Mucosa of stomach (tissue), 1 donor: Measurements from ENCODE around the gene HMCN2.
"Not testable (repeated sequence)": the region's sequence is repeated elsewhere in the genome, so short reads cannot be mapped to it uniquely, and the experiment has no call there.

ENCODE experiments used
- H3K27me3 ChIP-seq: one replicate; pipeline ENCODE4 v1.7.0; 2013; ENCODE audit warnings: mild to moderate bottlenecking, low read length; ENCODE audit not compliant: control insufficient read depth, insufficient read depth
- H3K36me3 ChIP-seq: one replicate; pipeline ENCODE4 v1.7.0; 2013; ENCODE audit warnings: low read length; ENCODE audit not compliant: control insufficient read depth, insufficient read depth
- H3K4me1 ChIP-seq: one replicate; pipeline ENCODE4 v1.7.0; 2013; ENCODE audit warnings: mild to moderate bottlenecking, low read length; ENCODE audit not compliant: control insufficient read depth, insufficient read depth
- H3K4me3 ChIP-seq: one replicate; pipeline ENCODE4 v1.7.0; 2013; ENCODE audit warnings: low read length
- H3K9ac ChIP-seq: one replicate; pipeline ENCODE4 v1.7.0; 2013; ENCODE audit warnings: mild to moderate bottlenecking, low read length, moderate library complexity
- H3K9me3 ChIP-seq: one replicate; pipeline ENCODE4 v1.7.0; 2013; ENCODE audit warnings: mild to moderate bottlenecking, low read length, moderate library complexity; ENCODE audit not compliant: control insufficient read depth
- donor health status: Pancreatic carcinoma.

Gene HMCN2

GRCh38 chr9:130429831-130430230 is 164.3 kb downstream of the HMCN2 start:
- H3K9me3 ChIP-seq = no peaks in the 10 kb centered on the region
- peaks cover 26% of the 10 kb centered on the region for H3K27me3 ChIP-seq
- H3K36me3 ChIP-seq = no peaks in the 10 kb centered on the region
- no peak overlapping the region for H3K9ac ChIP-seq
- H3K4me3 ChIP-seq = no peak overlapping the region
- peaks cover 5% of the 10 kb centered on the region for H3K4me1 ChIP-seq

- H3K9ac ChIP-seq = no peak overlapping the region
These were observed 164.7 kb downstream of the HMCN2 start for GRCh38 chr9:130430232-130430631.

GRCh38 chr9:130430734-130431535 is 165.4 kb downstream of the HMCN2 start:
- Histone ChIP-seq H3K4me1 (peaks cover 5% of the 10 kb centered on the region), H3K9ac (no peak overlapping the region), H3K27me3 (peaks cover 26% of the 10 kb centered on the region), H3K9me3 (no peaks in the 10 kb centered on the region), H3K4me3 (no peak overlapping the region), H3K36me3 (no peaks in the 10 kb centered on the region)

More at GRCh38 chr9:130430232-130430631, 164.7 kb downstream of the HMCN2 start:
- peaks cover 26% of the 10 kb centered on the region for H3K27me3 ChIP-seq
- no peak overlapping the region for H3K4me3 ChIP-seq
- no peaks in the 10 kb centered on the region for H3K36me3 ChIP-seq
- H3K9me3 ChIP-seq = no peaks in the 10 kb centered on the region
- H3K4me1 ChIP-seq = peaks cover 5% of the 10 kb centered on the region

- peaks cover 5% of the 10 kb centered on the region for H3K4me1 ChIP-seq
- H3K27me3 ChIP-seq = peaks cover 26% of the 10 kb centered on the region
These were observed 166.2 kb downstream of the HMCN2 start for GRCh38 chr9:130431536-130432303.

GRCh38 chr9:130432362-130432761 is 166.8 kb downstream of the HMCN2 start:
- H3K27me3 ChIP-seq = peaks cover 26% of the 10 kb centered on the region
- no peaks in the 10 kb centered on the region for H3K36me3 ChIP-seq
- no peaks in the 10 kb centered on the region for H3K9me3 ChIP-seq
- no peak overlapping the region for H3K9ac ChIP-seq
- H3K4me3 ChIP-seq = no peak overlapping the region
- H3K4me1 ChIP-seq = peaks cover 5% of the 10 kb centered on the region

More at GRCh38 chr9:130431536-130432303, 166.2 kb downstream of the HMCN2 start:
- Histone ChIP-seq H3K9ac (no peak overlapping the region), H3K9me3 (no peaks in the 10 kb centered on the region), H3K4me3 (no peak overlapping the region), H3K36me3 (no peaks in the 10 kb centered on the region)

- no peaks in the 10 kb centered on the region for H3K9me3 ChIP-seq
- no peak overlapping the region for H3K9ac ChIP-seq
- H3K4me1 ChIP-seq = peaks cover 5% of the 10 kb centered on the region
- H3K27me3 ChIP-seq = peaks cover 26% of the 10 kb centered on the region
- no peaks in the 10 kb centered on the region for H3K36me3 ChIP-seq
- no peak overlapping the region for H3K4me3 ChIP-seq
These were observed 167.2 kb downstream of the HMCN2 start for GRCh38 chr9:130432796-130433167.

- no peaks in the 10 kb centered on the region for H3K36me3 ChIP-seq
- no peak overlapping the region for H3K9ac ChIP-seq
- peaks cover 26% of the 10 kb centered on the region for H3K27me3 ChIP-seq
- H3K4me3 ChIP-seq = no peak overlapping the region
- no peaks in the 10 kb centered on the region for H3K9me3 ChIP-seq
- H3K4me1 ChIP-seq = peaks cover 5% of the 10 kb centered on the region
These were observed 167.8 kb downstream of the HMCN2 start for GRCh38 chr9:130433168-130433946.

- H3K9ac ChIP-seq = no peak overlapping the region
- H3K36me3 ChIP-seq = no peaks in the 10 kb centered on the region
- no peak overlapping the region for H3K4me3 ChIP-seq
- peaks cover 26% of the 10 kb centered on the region for H3K27me3 ChIP-seq
- peaks cover 5% of the 10 kb centered on the region for H3K4me1 ChIP-seq
- H3K9me3 ChIP-seq = no peaks in the 10 kb centered on the region
These were observed 168.3 kb downstream of the HMCN2 start for GRCh38 chr9:130433947-130434262.

- not testable (repeated sequence) for H3K36me3 ChIP-seq, H3K4me1 ChIP-seq, H3K4me3 ChIP-seq
These were observed 169.1 kb downstream of the HMCN2 start for GRCh38 chr9:130434656-130435055.

GRCh38 chr9:130437011-130437789 is 171.6 kb downstream of the HMCN2 start:
- Histone ChIP-seq H3K36me3 (no peaks in the 10 kb centered on the region), H3K4me1 (peaks cover 5% of the 10 kb centered on the region), H3K4me3 (no peak overlapping the region), H3K9me3 (no peaks in the 10 kb centered on the region), H3K27me3 (peaks cover 20% of the 10 kb centered on the region), H3K9ac (no peak overlapping the region)

More at GRCh38 chr9:130434656-130435055, 169.1 kb downstream of the HMCN2 start:
- not testable (repeated sequence) for H3K9me3 ChIP-seq, H3K9ac ChIP-seq
- H3K27me3 ChIP-seq = peaks cover 26% of the 10 kb centered on the region

GRCh38 chr9:130438382-130438981 is 172.9 kb downstream of the HMCN2 start:
- Histone ChIP-seq H3K4me3 (no peak overlapping the region), H3K27me3 (peaks cover 7% of the 10 kb centered on the region), H3K9me3 (no peaks in the 10 kb centered on the region), H3K36me3 (no peaks in the 10 kb centered on the region), H3K4me1 (no peaks in the 10 kb centered on the region), H3K9ac (no peak overlapping the region)
